ENCODE data around the gene TRIM44.

The TRIM44 gene

DNA sequence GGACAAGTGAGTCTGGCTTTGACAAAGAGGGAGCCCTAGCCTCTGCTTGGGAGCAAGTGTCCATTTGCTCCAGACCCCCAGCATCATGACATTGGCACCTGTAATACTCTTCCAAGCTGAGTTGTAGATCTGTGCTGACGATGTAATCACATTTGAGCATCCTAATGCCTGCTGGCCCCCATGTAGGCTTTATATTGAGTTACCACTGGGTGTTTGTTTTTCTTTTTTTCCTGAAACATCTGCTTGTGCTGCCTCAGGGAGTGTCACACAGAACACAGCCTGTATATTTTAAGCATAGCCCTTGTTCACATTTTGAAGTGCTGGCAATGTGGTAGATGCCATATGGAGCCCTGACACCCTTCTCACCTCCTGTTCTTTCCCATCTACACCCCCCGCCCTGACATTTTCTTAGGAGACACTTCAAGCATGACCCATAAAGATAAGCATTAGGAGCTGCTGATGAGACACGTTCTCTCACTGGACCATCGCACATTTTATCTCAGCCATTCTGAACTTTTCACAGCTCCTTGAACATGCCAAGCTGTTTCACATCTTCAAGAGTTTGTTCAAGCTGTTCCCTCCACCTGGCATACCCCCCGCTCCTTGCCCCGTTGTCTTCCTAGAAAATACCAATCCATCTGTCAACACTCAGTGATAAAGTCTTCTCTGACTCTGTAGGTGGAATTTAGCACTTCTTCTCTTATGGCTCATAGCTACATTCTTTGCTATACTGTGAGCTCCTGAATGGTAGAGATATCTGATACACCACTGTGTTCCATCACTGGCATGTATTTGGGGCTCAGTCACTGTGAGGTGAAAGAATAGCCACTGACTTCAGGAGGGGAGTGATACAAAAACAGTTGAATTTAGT, 128.7 kb downstream of the TRIM44 start:
- DNase-seq (ENCODE audit: low read depth in 2 of 2) = no peak

DNA sequence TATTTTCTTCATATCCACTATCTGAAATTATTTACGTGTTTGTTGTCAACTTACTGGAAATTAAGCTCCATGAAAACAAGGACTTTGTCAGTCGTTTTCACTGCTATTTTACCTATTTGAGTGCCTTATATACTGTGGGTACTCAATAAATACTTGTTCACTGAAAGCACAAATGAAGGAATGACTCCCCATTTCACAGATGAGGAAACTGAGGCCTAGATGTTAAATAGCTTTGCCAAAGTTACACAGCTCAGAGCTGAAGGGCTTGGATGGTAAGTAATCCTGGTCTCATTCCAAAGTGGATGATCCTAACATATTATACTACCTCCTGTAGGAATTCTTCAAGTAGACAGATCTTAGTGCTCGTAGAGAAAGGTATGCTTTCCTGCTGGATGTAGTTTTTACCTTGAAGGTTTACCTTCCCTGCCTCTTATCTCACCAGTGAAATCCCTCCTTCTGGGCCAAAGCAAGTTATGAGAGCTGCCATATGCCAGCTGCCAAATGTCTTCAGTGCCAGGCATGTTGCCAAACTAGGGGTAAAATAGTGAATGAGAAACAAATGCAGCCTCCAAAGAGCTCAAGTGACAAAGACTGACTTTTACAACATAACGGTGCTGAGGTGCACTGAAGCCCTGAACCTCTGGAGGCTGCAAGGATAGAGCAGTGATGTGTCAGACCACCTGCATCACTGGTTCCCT, 129.7 kb downstream of the TRIM44 start:
- no peak for DNase-seq (ENCODE audit: low read depth in 2 of 2)

DNA sequence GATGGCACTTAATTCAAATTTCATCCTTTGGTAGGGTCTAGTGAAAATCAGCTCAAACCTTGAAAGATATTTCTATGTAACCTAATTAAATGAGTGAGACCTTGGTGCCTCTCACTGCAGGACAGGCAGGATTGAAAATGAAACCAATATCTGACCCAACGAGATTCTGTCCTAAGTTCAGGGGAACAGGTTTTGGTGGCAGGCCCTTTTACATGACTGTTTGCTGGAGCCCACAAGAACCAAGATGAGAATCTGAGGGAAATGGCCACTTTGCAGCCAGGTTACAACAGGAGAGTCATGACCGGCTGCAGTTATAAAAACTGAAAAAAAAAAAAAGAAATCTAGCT, 130.2 kb downstream of the TRIM44 start:
- DNase-seq (ENCODE audit: low read depth in 2 of 2) = no peak

DNA sequence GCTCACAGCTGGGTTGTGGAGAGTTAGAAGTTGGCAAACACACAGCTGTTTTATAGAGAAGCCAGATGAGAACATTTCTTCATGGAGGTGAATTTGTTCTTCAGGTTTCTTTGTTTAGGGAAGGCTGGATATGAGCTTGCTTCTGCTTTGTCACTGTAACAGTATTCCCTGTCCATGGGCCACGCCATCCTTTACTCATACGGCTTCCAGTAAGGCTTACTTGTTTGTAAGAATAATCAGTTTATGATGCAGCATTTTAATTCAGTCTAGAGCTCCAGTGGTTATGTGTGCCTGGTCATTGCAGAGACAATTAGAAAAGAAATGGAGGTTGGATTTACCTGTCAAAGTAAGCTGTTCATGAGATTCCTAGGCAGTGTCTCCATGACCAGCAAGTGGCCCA, 131.8 kb downstream of the TRIM44 start:
- DNase-seq (ENCODE audit: low read depth in 2 of 2) = no peak

GRCh38 chr11:35794850-35795249, 132.3 kb downstream of the TRIM44 start:
- DNase-seq (ENCODE audit: low read depth in 2 of 2) = no peak

GRCh38 chr11:35796562-35796961, 134.0 kb downstream of the TRIM44 start:
- DNase-seq (ENCODE audit: low read depth in 2 of 2) = no peak

DNA sequence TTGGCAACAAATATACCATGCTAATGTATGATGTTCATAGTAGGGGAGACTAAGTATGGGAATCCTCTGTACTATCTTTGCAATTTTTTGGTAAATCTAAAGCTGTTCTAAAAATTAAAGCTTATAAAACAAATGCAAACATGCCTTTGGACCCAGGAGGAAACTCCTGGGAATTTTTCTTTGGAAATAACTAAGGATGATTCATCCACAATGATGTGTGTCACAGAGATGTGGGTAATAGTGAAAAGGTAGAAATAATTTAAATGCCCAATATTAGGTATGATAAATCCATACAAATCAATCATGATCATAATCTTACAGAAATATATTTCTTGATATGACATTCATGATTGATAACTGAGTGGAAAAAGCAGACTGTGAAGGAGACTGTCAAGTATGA, 135.8 kb downstream of the TRIM44 start:
- DNase-seq (ENCODE audit: low read depth in 2 of 2) = no peak

DNA sequence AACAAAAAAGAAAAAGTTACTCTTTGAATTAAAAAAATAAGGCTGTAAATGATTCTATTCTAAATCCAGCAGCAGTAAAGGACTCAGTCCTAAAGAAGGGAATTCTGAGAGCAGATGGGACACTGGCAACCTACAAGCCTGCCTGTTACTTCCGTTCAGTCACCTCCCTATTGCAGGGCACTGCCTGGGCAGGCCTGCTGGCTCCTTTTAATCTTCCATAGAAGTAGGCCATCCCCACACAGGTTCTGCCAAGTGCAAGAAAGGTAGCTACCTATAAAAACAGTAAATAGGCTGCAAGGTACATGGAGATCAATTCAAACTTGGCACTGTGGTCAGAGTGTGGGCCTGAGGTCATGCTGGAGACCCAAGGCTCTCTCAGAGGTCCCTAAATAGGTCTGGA, 136.4 kb downstream of the TRIM44 start:
- no peak for DNase-seq (ENCODE audit: low read depth in 2 of 2)

GRCh38 chr11:35799655-35800054, 137.1 kb downstream of the TRIM44 start:
- no peak for DNase-seq (ENCODE audit: low read depth in 2 of 2)

- no peak for DNase-seq (ENCODE audit: low read depth in 2 of 2)
Observed at GRCh38 chr11:35800970-35801953, 138.7 kb downstream of the TRIM44 start.

DNA sequence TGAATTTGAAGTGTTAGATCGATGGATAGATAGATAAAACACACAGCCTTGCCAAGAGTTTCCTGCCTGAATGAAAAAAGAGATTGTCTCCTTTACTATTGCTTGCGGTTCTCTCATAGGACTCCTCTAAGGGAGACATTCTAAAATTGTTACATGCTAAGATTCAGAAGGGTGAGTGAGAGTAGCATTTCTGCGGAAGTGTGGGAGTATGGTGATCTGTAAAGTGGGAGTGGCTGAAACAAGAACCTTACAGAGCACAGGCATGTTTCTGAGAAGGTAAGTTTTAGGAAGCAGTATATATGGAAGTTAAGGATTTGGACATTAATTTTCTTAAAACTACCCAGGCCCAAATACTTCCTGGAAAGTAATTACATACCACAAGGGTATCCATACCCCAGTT, 139.6 kb downstream of the TRIM44 start:
- DNase-seq (ENCODE audit: low read depth in 2 of 2) = no peak

DNA sequence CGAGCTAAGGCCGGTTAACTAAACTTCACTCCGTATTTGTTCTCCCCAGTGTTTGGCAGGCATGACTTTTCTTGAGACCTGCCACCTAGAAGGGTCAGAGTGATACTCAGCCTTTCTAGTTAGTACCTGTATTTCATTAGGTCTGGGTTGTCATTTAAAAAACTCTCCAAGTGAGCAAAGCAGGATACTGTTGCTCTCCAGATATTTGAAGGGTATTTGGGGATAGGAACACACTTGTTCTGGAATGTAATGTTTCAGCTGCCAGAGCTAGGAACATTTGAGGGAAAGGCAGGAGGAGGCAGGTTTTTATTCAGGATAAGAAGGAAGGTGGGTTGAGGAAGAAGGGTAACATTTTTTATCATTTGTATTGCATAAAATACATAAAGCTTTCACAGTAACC, 140.1 kb downstream of the TRIM44 start:
- no peak for DNase-seq (ENCODE audit: low read depth in 2 of 2)

GRCh38 chr11:35803115-35803514, 140.5 kb downstream of the TRIM44 start:
- no peak for DNase-seq (ENCODE audit: low read depth in 2 of 2)

GRCh38 chr11:35804451-35805040, 142.0 kb downstream of the TRIM44 start:
- DNase-seq (ENCODE audit: low read depth in 2 of 2) = no peak

- DNase-seq (ENCODE audit: low read depth in 2 of 2) = no peak
Observed at GRCh38 chr11:35809561-35809960, 147.0 kb downstream of the TRIM44 start.

DNA sequence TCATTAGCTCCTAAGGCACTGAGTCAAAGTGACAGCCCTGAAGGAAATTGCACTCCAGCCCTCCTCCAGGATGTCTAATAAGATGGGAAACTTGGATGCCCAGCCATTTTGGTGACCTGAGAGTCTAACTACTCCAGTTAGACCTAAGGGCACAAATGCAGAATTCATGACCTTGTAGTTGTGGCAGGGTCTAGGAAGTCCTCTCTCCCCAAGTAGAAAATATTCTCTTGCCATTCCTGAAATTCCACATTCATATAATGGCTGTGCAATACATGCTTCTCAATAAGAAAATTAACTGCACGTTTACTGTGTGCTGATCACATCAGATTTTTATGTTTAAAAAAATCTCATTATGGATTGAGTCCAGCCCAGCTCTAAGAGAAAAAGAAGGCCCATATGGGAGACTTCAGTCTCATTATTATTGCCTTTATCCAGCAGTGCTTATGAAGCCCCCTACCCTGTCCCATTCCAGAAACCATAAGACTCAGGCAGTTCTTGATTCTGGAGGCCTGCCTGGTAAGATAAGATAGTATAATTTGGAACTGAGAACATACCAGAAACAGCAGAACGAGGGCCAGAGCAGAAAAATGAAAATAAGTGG, 147.6 kb downstream of the TRIM44 start:
- no peak for DNase-seq (ENCODE audit: low read depth in 2 of 2)

- DNase-seq (ENCODE audit: low read depth in 2 of 2) = no peak
Observed at GRCh38 chr11:35811783-35812182, 149.2 kb downstream of the TRIM44 start.

DNA sequence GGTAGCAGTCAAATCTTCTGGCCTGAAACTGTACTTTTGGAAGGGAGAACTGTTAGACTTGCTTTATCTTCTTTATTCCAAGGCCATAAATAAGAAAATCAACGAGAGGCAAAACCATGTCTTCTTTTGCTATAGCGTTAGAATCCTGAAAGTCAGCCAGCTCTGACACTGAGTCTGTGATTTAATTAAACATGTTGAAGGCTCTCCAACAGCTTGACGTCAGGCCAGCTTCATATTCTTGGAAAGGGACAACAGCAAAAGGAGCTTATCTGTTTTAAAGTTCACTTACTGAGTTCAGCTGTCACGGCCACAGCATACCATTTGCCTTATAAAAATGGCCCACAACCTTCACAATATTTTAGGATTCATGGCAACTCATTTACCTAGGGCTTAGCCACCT, 150.3 kb downstream of the TRIM44 start:
- no peak for DNase-seq (ENCODE audit: low read depth in 2 of 2)

- no peak for DNase-seq (ENCODE audit: low read depth in 2 of 2)
Observed at GRCh38 chr11:35814081-35814695, 151.6 kb downstream of the TRIM44 start.

- no peak for DNase-seq (ENCODE audit: low read depth in 2 of 2)
Observed at GRCh38 chr11:35814720-35815305, 152.2 kb downstream of the TRIM44 start.
